ENCODE results near the gene FRMD7. TPM values are rescaled to one million over a fixed set of nuclear protein-coding genes. Genes with fewer than 3 reads are reported as not detected.

FRMD7 gene
- total RNA-seq, 1 donor = not detected

- DNase-seq (ENCODE audit: low read depth) = no peak
- TF ChIP-seq, protein P1, sequence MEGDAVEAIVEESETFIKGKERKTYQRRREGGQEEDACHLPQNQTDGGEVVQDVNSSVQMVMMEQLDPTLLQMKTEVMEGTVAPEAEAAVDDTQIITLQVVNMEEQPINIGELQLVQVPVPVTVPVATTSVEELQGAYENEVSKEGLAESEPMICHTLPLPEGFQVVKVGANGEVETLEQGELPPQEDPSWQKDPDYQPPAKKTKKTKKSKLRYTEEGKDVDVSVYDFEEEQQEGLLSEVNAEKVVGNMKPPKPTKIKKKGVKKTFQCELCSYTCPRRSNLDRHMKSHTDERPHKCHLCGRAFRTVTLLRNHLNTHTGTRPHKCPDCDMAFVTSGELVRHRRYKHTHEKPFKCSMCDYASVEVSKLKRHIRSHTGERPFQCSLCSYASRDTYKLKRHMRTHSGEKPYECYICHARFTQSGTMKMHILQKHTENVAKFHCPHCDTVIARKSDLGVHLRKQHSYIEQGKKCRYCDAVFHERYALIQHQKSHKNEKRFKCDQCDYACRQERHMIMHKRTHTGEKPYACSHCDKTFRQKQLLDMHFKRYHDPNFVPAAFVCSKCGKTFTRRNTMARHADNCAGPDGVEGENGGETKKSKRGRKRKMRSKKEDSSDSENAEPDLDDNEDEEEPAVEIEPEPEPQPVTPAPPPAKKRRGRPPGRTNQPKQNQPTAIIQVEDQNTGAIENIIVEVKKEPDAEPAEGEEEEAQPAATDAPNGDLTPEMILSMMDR (IDR thresholded peaks at IDR 0.05; ENCODE audit: insufficient read depth, low read length) = no peak
- no peak overlapping the region for H3K4me3 ChIP-seq (ENCODE audit: low read depth, low read length)
These were observed 96.0 kb downstream of the FRMD7 start for GRCh38 chrX:132031867-132032266.

- DNase-seq (ENCODE audit: low read depth) = no peak
- H3K4me3 ChIP-seq (ENCODE audit: low read depth, low read length) = no peak overlapping the region
- TF ChIP-seq, protein P1 (IDR thresholded peaks at IDR 0.05; ENCODE audit: insufficient read depth, low read length) = no peak
These were observed 97.6 kb downstream of the FRMD7 start for GRCh38 chrX:132030264-132030663.

Other genes starting within 250 kb of the FRMD7 start
- gene STK26, start 104.7 kb downstream of the FRMD7 start, total RNA-seq (ENCODE audit: low replicate concordance) = 0.57 and 1.6 TPM in 2 replicates
- gene RAP2C, start 91.4 kb upstream of the FRMD7 start, total RNA-seq (ENCODE audit: low replicate concordance) = 8.0 and 24.4 TPM in 2 replicates